ENCODE measurements around the gene SMIM44.

- TF ChIP-seq POLR2A (IDR thresholded peaks at IDR 0.05; ENCODE audit: low read depth, low read length) (no peak), POLR2AphosphoS5 (IDR thresholded peaks at IDR 0.05; ENCODE audit: low read depth, low read length) (no peak)
These were observed 21.5 kb upstream of the SMIM44 start for GRCh38 chr19:3504735-3505134.
